Mesothelial cell of epicardium (in vitro differentiated cells): ENCODE measurements around the gene RAC3. TPM values are rescaled to one million over a fixed set of nuclear protein-coding genes. Genes with fewer than 3 reads are reported as not detected.

Experiments
- DNase-seq, 2 experiments: peaks; one replicate each; pipeline ENCODE4 v3.0.0; 2021; ENCODE audit warnings: low spot score in 2 of 2; ENCODE audit not compliant: unreplicated experiment in 2 of 2
- H3K27ac Mint-ChIP-seq: 2 replicates; pipeline ENCODE4 v1.8.0; 2021; ENCODE audit warnings: mixed read lengths
- H3K27me3 Mint-ChIP-seq: 2 replicates; pipeline ENCODE4 v1.8.0; 2021; ENCODE audit warnings: low read depth, mixed read lengths
- H3K36me3 Mint-ChIP-seq: 2 replicates; pipeline ENCODE4 v1.8.0; 2021; ENCODE audit warnings: mixed read lengths
- H3K4me1 Mint-ChIP-seq: 2 replicates; pipeline ENCODE4 v1.8.0; 2021; ENCODE audit warnings: mixed read lengths
- H3K4me3 Mint-ChIP-seq: 2 replicates; pipeline ENCODE4 v1.8.0; 2021; ENCODE audit warnings: mild to moderate bottlenecking, moderate library complexity, mixed read lengths
- H3K9me3 Mint-ChIP-seq: 2 replicates; pipeline ENCODE4 v1.8.0; 2021; ENCODE audit warnings: mixed read lengths
- total RNA-seq: library from RNA; stranded (reverse); gene quantifications from 3 replicates; pipeline ENCODE4 v1.2.1, GENCODE V29; 2021
- TF ChIP-seq, protein P1 (sequence below): fragments of 200-600 bp; sonication (generic); IDR thresholded peaks from one replicate; pipeline ENCODE4 v1.5.0; 2021; ENCODE audit warnings: antibody characterized with exemption; ENCODE audit not compliant: unreplicated experiment

The RAC3 gene
- total RNA-seq, 1 donor from 2014 or later, result 34.6 TPM

GRCh38 chr17:82079001-82079677 lies 47.7 kb downstream of the RAC3 start:
- H3K27me3 Mint-ChIP-seq, result peaks cover 4% of the 10 kb centered on the region
- H3K4me3 Mint-ChIP-seq, result no peak overlapping the region
- no peaks in the 10 kb centered on the region for H3K4me1 Mint-ChIP-seq
- TF ChIP-seq, protein P1, sequence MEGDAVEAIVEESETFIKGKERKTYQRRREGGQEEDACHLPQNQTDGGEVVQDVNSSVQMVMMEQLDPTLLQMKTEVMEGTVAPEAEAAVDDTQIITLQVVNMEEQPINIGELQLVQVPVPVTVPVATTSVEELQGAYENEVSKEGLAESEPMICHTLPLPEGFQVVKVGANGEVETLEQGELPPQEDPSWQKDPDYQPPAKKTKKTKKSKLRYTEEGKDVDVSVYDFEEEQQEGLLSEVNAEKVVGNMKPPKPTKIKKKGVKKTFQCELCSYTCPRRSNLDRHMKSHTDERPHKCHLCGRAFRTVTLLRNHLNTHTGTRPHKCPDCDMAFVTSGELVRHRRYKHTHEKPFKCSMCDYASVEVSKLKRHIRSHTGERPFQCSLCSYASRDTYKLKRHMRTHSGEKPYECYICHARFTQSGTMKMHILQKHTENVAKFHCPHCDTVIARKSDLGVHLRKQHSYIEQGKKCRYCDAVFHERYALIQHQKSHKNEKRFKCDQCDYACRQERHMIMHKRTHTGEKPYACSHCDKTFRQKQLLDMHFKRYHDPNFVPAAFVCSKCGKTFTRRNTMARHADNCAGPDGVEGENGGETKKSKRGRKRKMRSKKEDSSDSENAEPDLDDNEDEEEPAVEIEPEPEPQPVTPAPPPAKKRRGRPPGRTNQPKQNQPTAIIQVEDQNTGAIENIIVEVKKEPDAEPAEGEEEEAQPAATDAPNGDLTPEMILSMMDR, result no peak
- H3K9me3 Mint-ChIP-seq, result no peaks in the 10 kb centered on the region
- peaks cover 3% of the 10 kb centered on the region for H3K36me3 Mint-ChIP-seq
- H3K27ac Mint-ChIP-seq, result no peak overlapping the region
- DNase-seq, result no peak

- Mint-ChIP-seq H3K27me3 (no peaks in the 10 kb centered on the region), H3K4me3 (no peak overlapping the region), H3K27ac (no peak overlapping the region), H3K36me3 (peaks cover 5% of the 10 kb centered on the region), H3K4me1 (no peaks in the 10 kb centered on the region), H3K9me3 (no peaks in the 10 kb centered on the region)
- TF ChIP-seq, protein P1, result no peak
- DNase-seq, result no peak
Measured at GRCh38 chr17:82080048-82080788, 48.7 kb downstream of the RAC3 start.

GRCh38 chr17:82080789-82081464 lies 49.4 kb downstream of the RAC3 start:
- H3K27ac Mint-ChIP-seq, result no peak overlapping the region
- H3K9me3 Mint-ChIP-seq, result no peaks in the 10 kb centered on the region
- H3K4me3 Mint-ChIP-seq, result no peak overlapping the region
- no peaks in the 10 kb centered on the region for H3K27me3 Mint-ChIP-seq
- H3K4me1 Mint-ChIP-seq, result no peaks in the 10 kb centered on the region
- TF ChIP-seq, protein P1, result no peak
- no peak for DNase-seq
- H3K36me3 Mint-ChIP-seq, result peaks cover 5% of the 10 kb centered on the region

- Mint-ChIP-seq H3K36me3 (peaks cover 5% of the 10 kb centered on the region), H3K27me3 (no peaks in the 10 kb centered on the region), H3K4me3 (no peak overlapping the region), H3K4me1 (no peaks in the 10 kb centered on the region), H3K27ac (no peak overlapping the region), H3K9me3 (no peaks in the 10 kb centered on the region)
- no peak for DNase-seq
- TF ChIP-seq, protein P1, result no peak
Measured at GRCh38 chr17:82081546-82081945, 50.1 kb downstream of the RAC3 start.

DNA sequence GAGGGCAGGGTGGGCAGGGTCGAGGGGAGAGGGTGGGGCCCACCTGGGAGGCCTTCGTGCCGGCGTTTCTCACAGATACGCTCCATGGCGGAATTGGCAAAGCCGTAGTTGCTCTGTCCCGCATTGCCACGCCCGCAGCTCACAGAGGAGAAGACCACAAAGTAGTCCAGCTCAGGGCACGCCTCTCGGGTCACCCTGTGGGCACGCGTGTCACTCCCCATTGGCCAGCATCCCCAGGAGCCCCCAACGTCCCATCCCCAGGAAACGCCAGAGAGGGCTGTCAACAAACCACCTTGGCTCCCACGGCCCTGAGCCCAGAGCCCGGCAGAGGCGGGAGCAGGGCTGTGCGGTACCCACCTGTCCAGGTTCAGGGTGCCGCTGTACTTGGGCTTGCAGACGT lies 50.5 kb downstream of the RAC3 start:
- Mint-ChIP-seq H3K36me3 (peaks cover 5% of the 10 kb centered on the region), H3K27ac (no peak overlapping the region), H3K4me1 (no peaks in the 10 kb centered on the region), H3K9me3 (no peaks in the 10 kb centered on the region), H3K27me3 (no peaks in the 10 kb centered on the region), H3K4me3 (no peak overlapping the region)
- no peak for DNase-seq
- TF ChIP-seq, protein P1, result no peak
